HG03103 (cell line): ENCODE results near the gene C15orf62.

ENCODE experiments used
- ATAC-seq: cut with Tn5 transposase; IDR thresholded peaks from one replicate; pipeline ENCODE4 v1.9.1; 2021; ENCODE audit warnings: low read depth; ENCODE audit not compliant: unreplicated experiment

C15orf62 gene

GRCh38 chr15:40769274-40770146 lies at the start of gene C15orf62:
TSS of gene C15orf62 (plus strand) at chr15:40769980. CDS start at chr15:40770496, 516 bp downstream.
- ATAC-seq, result peak; percentile 38

GRCh38 chr15:40721701-40722100 lies 48.1 kb upstream of the C15orf62 start:
- ATAC-seq, result no peak

GRCh38 chr15:40722354-40722753 lies 47.4 kb upstream of the C15orf62 start:
- no peak for ATAC-seq

GRCh38 chr15:40722934-40723333 lies 46.8 kb upstream of the C15orf62 start:
- ATAC-seq, result no peak

GRCh38 chr15:40723919-40724318 lies 45.9 kb upstream of the C15orf62 start:
- ATAC-seq, result no peak

- no peak for ATAC-seq
Measured at GRCh38 chr15:40731034-40731433, 38.7 kb upstream of the C15orf62 start.

- ATAC-seq, result no peak
Measured at GRCh38 chr15:40736575-40736974, 33.2 kb upstream of the C15orf62 start.

GRCh38 chr15:40737048-40737447 lies 32.7 kb upstream of the C15orf62 start:
- ATAC-seq, result no peak

- ATAC-seq, result no peak
Measured at GRCh38 chr15:40739047-40739446, 30.7 kb upstream of the C15orf62 start.

GRCh38 chr15:40739854-40740253 lies 29.9 kb upstream of the C15orf62 start:
- ATAC-seq, result no peak

GRCh38 chr15:40743485-40743901 lies 26.3 kb upstream of the C15orf62 start:
- ATAC-seq, result no peak

GRCh38 chr15:40743921-40744814 lies 25.6 kb upstream of the C15orf62 start:
- ATAC-seq, result no peak

GRCh38 chr15:40744815-40745152 lies 25.0 kb upstream of the C15orf62 start:
- no peak for ATAC-seq

GRCh38 chr15:40746916-40747418 lies 22.8 kb upstream of the C15orf62 start:
- no peak for ATAC-seq

- ATAC-seq, result no peak
Measured at GRCh38 chr15:40747685-40748631, 21.8 kb upstream of the C15orf62 start.

- no peak for ATAC-seq
Measured at GRCh38 chr15:40749151-40749630, 20.6 kb upstream of the C15orf62 start.

GRCh38 chr15:40750885-40751284 lies 18.9 kb upstream of the C15orf62 start:
- no peak for ATAC-seq

GRCh38 chr15:40751745-40752144 lies 18.0 kb upstream of the C15orf62 start:
- no peak for ATAC-seq

- no peak for ATAC-seq
Measured at GRCh38 chr15:40754574-40754882, 15.3 kb upstream of the C15orf62 start.
